ENCODE measurements around the gene MMGT1.
"Not testable (repeated sequence)": the region's sequence is repeated elsewhere in the genome, so short reads cannot be mapped to it uniquely, and the experiment has no call there.

MMGT1 gene

GRCh38 chrX:135923353-135923752 is 50.4 kb downstream of the MMGT1 start:
- Histone ChIP-seq H3K9ac (ENCODE audit: low read depth, low read length) (no peak overlapping the region), H3K36me3 (ENCODE audit: control insufficient read depth, insufficient read depth, low read length) (no peaks in the 10 kb centered on the region), H3K27me3 (ENCODE audit: control insufficient read depth, insufficient read depth, low read length) (no peaks in the 10 kb centered on the region), H3K27ac (ENCODE audit: low read depth, low read length) (no peak overlapping the region), H3K4me1 (ENCODE audit: control insufficient read depth, insufficient read depth, low read length) (no peaks in the 10 kb centered on the region), H3K4me3 (ENCODE audit: low read depth, low read length) (no peak overlapping the region), H3K9me3 (ENCODE audit: control insufficient read depth, insufficient read depth, low read length) (no peaks in the 10 kb centered on the region; the same call in 1 of the 2 replicates)

- not testable (repeated sequence) for H3K9ac ChIP-seq (ENCODE audit: low read depth, low read length); H3K4me3 ChIP-seq (ENCODE audit: low read depth, low read length); H3K27me3 ChIP-seq (ENCODE audit: control insufficient read depth, insufficient read depth, low read length); H3K36me3 ChIP-seq (ENCODE audit: control insufficient read depth, insufficient read depth, low read length); H3K27ac ChIP-seq (ENCODE audit: low read depth, low read length); H3K4me1 ChIP-seq (ENCODE audit: control insufficient read depth, insufficient read depth, low read length); H3K9me3 ChIP-seq (ENCODE audit: control insufficient read depth, insufficient read depth, low read length)
These were observed 53.3 kb downstream of the MMGT1 start for GRCh38 chrX:135920516-135920915.

GRCh38 chrX:135914404-135914803 is 59.4 kb downstream of the MMGT1 start:
- Histone ChIP-seq H3K9me3 (ENCODE audit: control insufficient read depth, insufficient read depth, low read length) (peaks cover 40% of the 10 kb centered on the region), H3K9ac (ENCODE audit: low read depth, low read length) (no peak overlapping the region), H3K27me3 (ENCODE audit: control insufficient read depth, insufficient read depth, low read length) (no peaks in the 10 kb centered on the region)

More at GRCh38 chrX:135914404-135914803, 59.4 kb downstream of the MMGT1 start:
- Histone ChIP-seq H3K27ac (ENCODE audit: low read depth, low read length) (no peak overlapping the region), H3K4me3 (ENCODE audit: low read depth, low read length) (no peak overlapping the region), H3K4me1 (ENCODE audit: control insufficient read depth, insufficient read depth, low read length) (no peaks in the 10 kb centered on the region), H3K36me3 (ENCODE audit: control insufficient read depth, insufficient read depth, low read length) (no peaks in the 10 kb centered on the region)
